ENCODE measurements around the gene C15orf40. TPM values are rescaled to one million over a fixed set of nuclear protein-coding genes. Genes with fewer than 3 reads are reported as not detected.

Gene C15orf40
- total RNA-seq, 2 experiments from 2014 or later = 7.4 to 11.0 TPM

DNA sequence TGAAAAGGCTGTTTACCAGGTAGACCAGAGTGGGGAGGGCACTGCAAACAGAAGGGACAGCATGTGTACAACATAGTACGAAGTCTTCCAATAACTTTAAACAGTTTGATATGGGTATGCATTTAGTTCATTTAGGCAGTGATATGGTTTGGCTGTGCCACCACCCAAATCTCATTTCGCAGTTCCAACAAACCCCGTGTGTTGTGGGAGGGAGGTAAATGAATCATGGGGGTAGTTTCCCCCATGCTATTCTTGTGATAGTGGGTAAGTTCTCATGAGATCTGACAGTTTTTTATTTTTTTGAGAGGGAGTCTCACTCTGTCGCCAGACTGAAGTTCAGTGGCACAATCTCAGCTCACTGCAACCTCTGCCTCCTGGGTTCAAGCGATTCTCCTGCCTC, 33.0 kb downstream of the C15orf40 start:
- no peak overlapping the region for H3K4me3 Mint-ChIP-seq
- POLR2A ChIA-PET = no interaction called here
- no peaks in the 10 kb centered on the region for H3K27me3 Mint-ChIP-seq
- no peak overlapping the region for H3K4me3 ChIP-seq (ENCODE audit: low read length)
- ATAC-seq (ENCODE audit: poor library complexity) (no peak), DNase-seq (no peak)
- intact Hi-C loops (cut with DNase I, micrococcal nuclease) = no loop called here
- H3K9me3 Mint-ChIP-seq = no peaks in the 10 kb centered on the region
- no peaks in the 10 kb centered on the region for H3K4me1 Mint-ChIP-seq (ENCODE audit: low read depth)
- no peaks in the 10 kb centered on the region for H3K36me3 Mint-ChIP-seq (ENCODE audit: low read depth)
- no peaks in the 10 kb centered on the region for H3K36me3 ChIP-seq (ENCODE audit: insufficient read depth, low read length)
- H3K27me3 ChIP-seq (ENCODE audit: control insufficient read depth in 1 of 2, insufficient read depth in 2 of 2, low read length in 2 of 2) = no peaks in the 10 kb centered on the region
- no peaks in the 10 kb centered on the region for H3K9me3 ChIP-seq (ENCODE audit: control insufficient read depth in 1 of 2, insufficient read depth in 1 of 2, low read length in 2 of 2)
- H3K27ac Mint-ChIP-seq = no peak overlapping the region
- H3K27ac ChIP-seq (ENCODE audit: low read depth in 1 of 2, low read length in 2 of 2) = no peak overlapping the region
- H3K4me1 ChIP-seq (ENCODE audit: insufficient read depth, low read length) = no peaks in the 10 kb centered on the region
- CTCF ChIA-PET = no interaction called here
- TF ChIP-seq, protein P1, sequence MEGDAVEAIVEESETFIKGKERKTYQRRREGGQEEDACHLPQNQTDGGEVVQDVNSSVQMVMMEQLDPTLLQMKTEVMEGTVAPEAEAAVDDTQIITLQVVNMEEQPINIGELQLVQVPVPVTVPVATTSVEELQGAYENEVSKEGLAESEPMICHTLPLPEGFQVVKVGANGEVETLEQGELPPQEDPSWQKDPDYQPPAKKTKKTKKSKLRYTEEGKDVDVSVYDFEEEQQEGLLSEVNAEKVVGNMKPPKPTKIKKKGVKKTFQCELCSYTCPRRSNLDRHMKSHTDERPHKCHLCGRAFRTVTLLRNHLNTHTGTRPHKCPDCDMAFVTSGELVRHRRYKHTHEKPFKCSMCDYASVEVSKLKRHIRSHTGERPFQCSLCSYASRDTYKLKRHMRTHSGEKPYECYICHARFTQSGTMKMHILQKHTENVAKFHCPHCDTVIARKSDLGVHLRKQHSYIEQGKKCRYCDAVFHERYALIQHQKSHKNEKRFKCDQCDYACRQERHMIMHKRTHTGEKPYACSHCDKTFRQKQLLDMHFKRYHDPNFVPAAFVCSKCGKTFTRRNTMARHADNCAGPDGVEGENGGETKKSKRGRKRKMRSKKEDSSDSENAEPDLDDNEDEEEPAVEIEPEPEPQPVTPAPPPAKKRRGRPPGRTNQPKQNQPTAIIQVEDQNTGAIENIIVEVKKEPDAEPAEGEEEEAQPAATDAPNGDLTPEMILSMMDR (IDR thresholded peaks at IDR 0.05) = no peak

DNA sequence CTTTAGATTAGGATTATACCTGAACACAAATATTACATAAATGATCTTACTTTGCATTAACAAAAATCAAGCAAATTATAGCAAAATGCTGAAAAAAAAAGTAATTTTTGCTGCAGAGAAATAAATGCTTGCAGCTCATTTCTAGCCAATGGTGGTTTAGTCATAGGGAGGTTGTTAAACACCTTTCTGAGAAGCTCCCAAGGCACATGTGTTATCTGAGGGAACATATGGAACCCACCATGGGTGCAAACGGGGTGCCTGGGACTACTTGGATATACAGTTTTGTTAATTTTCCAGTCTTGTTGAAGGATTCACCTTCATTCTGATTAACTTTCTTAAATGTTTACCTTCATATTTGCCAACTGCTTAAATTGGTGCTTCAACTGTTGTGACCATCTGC, 34.4 kb downstream of the C15orf40 start:
- DNase-seq (no peak), ATAC-seq (ENCODE audit: poor library complexity) (no peak)
- Histone ChIP-seq H3K4me3 (ENCODE audit: low read length) (no peak overlapping the region), H3K27ac (ENCODE audit: low read depth in 1 of 2, low read length in 2 of 2) (no peak overlapping the region), H3K9me3 (ENCODE audit: control insufficient read depth in 1 of 2, insufficient read depth in 1 of 2, low read length in 2 of 2) (no peaks in the 10 kb centered on the region), H3K36me3 (ENCODE audit: insufficient read depth, low read length) (no peaks in the 10 kb centered on the region), H3K4me1 (ENCODE audit: insufficient read depth, low read length) (no peaks in the 10 kb centered on the region), H3K27me3 (ENCODE audit: control insufficient read depth in 1 of 2, insufficient read depth in 2 of 2, low read length in 2 of 2) (no peaks in the 10 kb centered on the region)
- Mint-ChIP-seq H3K27ac (no peak overlapping the region), H3K4me1 (ENCODE audit: low read depth) (no peaks in the 10 kb centered on the region), H3K36me3 (ENCODE audit: low read depth) (no peaks in the 10 kb centered on the region), H3K4me3 (no peak overlapping the region), H3K27me3 (no peaks in the 10 kb centered on the region), H3K9me3 (no peaks in the 10 kb centered on the region)
- intact Hi-C loops (cut with DNase I, micrococcal nuclease) = no loop called here
- ChIA-PET POLR2A (no interaction called here), CTCF (no interaction called here)
- TF ChIP-seq, protein P1 (IDR thresholded peaks at IDR 0.05) = no peak

DNA sequence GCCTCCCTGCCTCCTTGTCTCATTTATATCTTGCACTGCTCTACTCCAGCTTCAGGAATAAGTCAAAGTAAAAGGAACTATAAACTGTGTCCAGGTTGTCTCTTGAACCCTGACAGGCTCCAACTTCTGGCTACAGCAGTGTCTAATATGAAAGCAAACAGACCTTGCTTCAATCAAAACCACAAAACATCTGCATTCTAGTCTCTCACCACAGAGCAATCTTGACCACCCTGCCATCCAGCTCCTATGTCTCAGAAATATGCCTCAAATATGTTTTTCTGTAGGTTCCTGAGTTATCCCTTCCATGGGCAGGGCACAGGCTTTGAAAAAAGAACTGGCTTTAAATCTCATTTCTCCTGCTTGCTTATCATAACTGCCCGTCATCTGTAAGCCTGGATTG, 38.4 kb downstream of the C15orf40 start:
- ChIA-PET CTCF (no interaction called here), POLR2A (interaction anchor here (0.6 kb wide), 1 partner anchor 16 kb away, joined by 3 read pairs; no protein-coding TSS in a partner anchor)
- Histone ChIP-seq H3K27ac (ENCODE audit: low read depth in 1 of 2, low read length in 2 of 2) (no peak overlapping the region), H3K4me1 (ENCODE audit: insufficient read depth, low read length) (no peaks in the 10 kb centered on the region), H3K27me3 (ENCODE audit: control insufficient read depth in 1 of 2, insufficient read depth in 2 of 2, low read length in 2 of 2) (no peaks in the 10 kb centered on the region), H3K4me3 (ENCODE audit: low read length) (no peak overlapping the region), H3K9me3 (ENCODE audit: control insufficient read depth in 1 of 2, insufficient read depth in 1 of 2, low read length in 2 of 2) (no peaks in the 10 kb centered on the region), H3K36me3 (ENCODE audit: insufficient read depth, low read length) (no peaks in the 10 kb centered on the region)
- ATAC-seq (ENCODE audit: poor library complexity) (no peak), DNase-seq (no peak)
- no peaks in the 10 kb centered on the region for H3K36me3 Mint-ChIP-seq (ENCODE audit: low read depth)
- no peaks in the 10 kb centered on the region for H3K27me3 Mint-ChIP-seq
- H3K27ac Mint-ChIP-seq = no peak overlapping the region
- intact Hi-C loops (cut with DNase I, micrococcal nuclease) = no loop called here
- no peak overlapping the region for H3K4me3 Mint-ChIP-seq
- no peaks in the 10 kb centered on the region for H3K9me3 Mint-ChIP-seq
- TF ChIP-seq, protein P1 (IDR thresholded peaks at IDR 0.05) = no peak
- H3K4me1 Mint-ChIP-seq (ENCODE audit: low read depth) = no peaks in the 10 kb centered on the region

Measured in CD4-positive, alpha-beta T cell (primary cell).